ENCODE results near the gene CACNA1I. TPM values are rescaled to one million over a fixed set of nuclear protein-coding genes. Genes with fewer than 3 reads are reported as not detected.

Gene CACNA1I
- total RNA-seq, 1 donor from 2014 or later = 0.11 TPM

DNA sequence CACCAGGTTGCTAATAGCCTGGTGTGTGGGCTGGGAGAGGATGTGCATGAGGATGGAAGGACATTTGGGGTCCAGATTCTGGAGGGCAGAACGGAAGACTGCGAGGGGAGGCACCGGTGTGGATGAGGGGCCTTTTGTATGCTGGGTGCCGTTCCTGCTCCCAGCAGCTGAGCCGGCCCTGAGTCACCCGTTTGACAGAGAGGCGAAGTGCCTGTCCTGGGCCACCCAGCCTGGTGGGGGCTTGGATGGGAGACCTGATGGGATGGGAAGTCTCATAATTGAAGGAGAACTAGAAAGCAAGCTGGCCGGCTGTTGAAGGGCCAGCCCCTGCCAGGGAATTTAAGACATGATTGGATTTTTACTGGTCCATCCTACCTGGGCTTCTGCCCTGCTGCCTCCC is 10.8 kb downstream of the CACNA1I start:
- no peaks in the 10 kb centered on the region for H3K36me3 Mint-ChIP-seq (ENCODE audit: low read depth, unreplicated experiment)
- no peak overlapping the region for H3K27ac ChIP-seq (ENCODE audit: low read depth, low read length)
- H4K20me1 ChIP-seq (ENCODE audit: insufficient read depth, low read length) = no peaks in the 10 kb centered on the region
- H3K4me3 Mint-ChIP-seq (ENCODE audit: unreplicated experiment) = no peak overlapping the region
- H3K27me3 ChIP-seq (ENCODE audit: insufficient read depth, low read length) = peaks cover 15% of the 10 kb centered on the region
- H3K9me3 ChIP-seq (ENCODE audit: insufficient read depth, low read depth, low read length) = no peaks in the 10 kb centered on the region
- no peak overlapping the region for H3K4me3 ChIP-seq (ENCODE audit: insufficient read depth, low read depth, low read length)
- DNase-seq (ENCODE audit: low read depth) = no peak
- H2AFZ ChIP-seq (ENCODE audit: low read depth, low read length) = no peak overlapping the region
- no peak overlapping the region for H3K9ac ChIP-seq (ENCODE audit: low read length)
- H3K27me3 Mint-ChIP-seq (ENCODE audit: low read depth, unreplicated experiment) = peaks cover 41% of the 10 kb centered on the region
- H3K4me2 ChIP-seq (ENCODE audit: low read length) = no peak overlapping the region
- no peak overlapping the region for H3K27ac Mint-ChIP-seq (ENCODE audit: unreplicated experiment)
- H3K36me3 ChIP-seq (ENCODE audit: insufficient read depth, low read length) = no peaks in the 10 kb centered on the region
- no peak for TF ChIP-seq EZH2 (IDR thresholded peaks at IDR 0.05; ENCODE audit: insufficient read depth, low read length)
- TF ChIP-seq, protein P1, sequence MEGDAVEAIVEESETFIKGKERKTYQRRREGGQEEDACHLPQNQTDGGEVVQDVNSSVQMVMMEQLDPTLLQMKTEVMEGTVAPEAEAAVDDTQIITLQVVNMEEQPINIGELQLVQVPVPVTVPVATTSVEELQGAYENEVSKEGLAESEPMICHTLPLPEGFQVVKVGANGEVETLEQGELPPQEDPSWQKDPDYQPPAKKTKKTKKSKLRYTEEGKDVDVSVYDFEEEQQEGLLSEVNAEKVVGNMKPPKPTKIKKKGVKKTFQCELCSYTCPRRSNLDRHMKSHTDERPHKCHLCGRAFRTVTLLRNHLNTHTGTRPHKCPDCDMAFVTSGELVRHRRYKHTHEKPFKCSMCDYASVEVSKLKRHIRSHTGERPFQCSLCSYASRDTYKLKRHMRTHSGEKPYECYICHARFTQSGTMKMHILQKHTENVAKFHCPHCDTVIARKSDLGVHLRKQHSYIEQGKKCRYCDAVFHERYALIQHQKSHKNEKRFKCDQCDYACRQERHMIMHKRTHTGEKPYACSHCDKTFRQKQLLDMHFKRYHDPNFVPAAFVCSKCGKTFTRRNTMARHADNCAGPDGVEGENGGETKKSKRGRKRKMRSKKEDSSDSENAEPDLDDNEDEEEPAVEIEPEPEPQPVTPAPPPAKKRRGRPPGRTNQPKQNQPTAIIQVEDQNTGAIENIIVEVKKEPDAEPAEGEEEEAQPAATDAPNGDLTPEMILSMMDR (IDR thresholded peaks at IDR 0.05; ENCODE audit: insufficient read depth, low read depth, low read length) = no peak
- H3K9me3 Mint-ChIP-seq (ENCODE audit: unreplicated experiment) = peaks cover 9% of the 10 kb centered on the region
- no peaks in the 10 kb centered on the region for H3K79me2 ChIP-seq (ENCODE audit: insufficient read depth, low read length)
- H3K4me1 Mint-ChIP-seq (ENCODE audit: low read depth, unreplicated experiment) = no peaks in the 10 kb centered on the region
- H3K4me1 ChIP-seq (ENCODE audit: insufficient read depth, low read length) = no peaks in the 10 kb centered on the region
- FAIRE-seq = no peak

- Histone ChIP-seq H3K27ac (ENCODE audit: low read depth, low read length) (no peak overlapping the region), H3K27me3 (ENCODE audit: insufficient read depth, low read length) (peaks cover 15% of the 10 kb centered on the region), H4K20me1 (ENCODE audit: insufficient read depth, low read length) (no peaks in the 10 kb centered on the region), H3K4me2 (ENCODE audit: low read length) (no peak overlapping the region), H3K79me2 (ENCODE audit: insufficient read depth, low read length) (no peaks in the 10 kb centered on the region), H3K9me3 (ENCODE audit: insufficient read depth, low read depth, low read length) (no peaks in the 10 kb centered on the region), H3K4me1 (ENCODE audit: insufficient read depth, low read length) (no peaks in the 10 kb centered on the region), H3K36me3 (ENCODE audit: insufficient read depth, low read length) (no peaks in the 10 kb centered on the region), H3K9ac (ENCODE audit: low read length) (no peak overlapping the region), H2AFZ (ENCODE audit: low read depth, low read length) (no peak overlapping the region), H3K4me3 (ENCODE audit: insufficient read depth, low read depth, low read length) (no peak overlapping the region)
- H3K27me3 Mint-ChIP-seq (ENCODE audit: low read depth, unreplicated experiment) = peaks cover 51% of the 10 kb centered on the region
- no peaks in the 10 kb centered on the region for H3K36me3 Mint-ChIP-seq (ENCODE audit: low read depth, unreplicated experiment)
- FAIRE-seq (no peak), DNase-seq (ENCODE audit: low read depth) (no peak)
- H3K4me3 Mint-ChIP-seq (ENCODE audit: unreplicated experiment) = no peak overlapping the region
- TF ChIP-seq, protein P1 (IDR thresholded peaks at IDR 0.05; ENCODE audit: insufficient read depth, low read depth, low read length) = no peak
- TF ChIP-seq EZH2 (IDR thresholded peaks at IDR 0.05; ENCODE audit: insufficient read depth, low read length) = no peak
- H3K27ac Mint-ChIP-seq (ENCODE audit: unreplicated experiment) = no peak overlapping the region
- no peaks in the 10 kb centered on the region for H3K4me1 Mint-ChIP-seq (ENCODE audit: low read depth, unreplicated experiment)
- peaks cover 8% of the 10 kb centered on the region for H3K9me3 Mint-ChIP-seq (ENCODE audit: unreplicated experiment)
Measured at GRCh38 chr22:39583066-39583667, 12.6 kb downstream of the CACNA1I start.

GRCh38 chr22:39589875-39590274 is 19.3 kb downstream of the CACNA1I start:
- no peak overlapping the region for H3K4me2 ChIP-seq (ENCODE audit: low read length)
- no peaks in the 10 kb centered on the region for H3K9me3 ChIP-seq (ENCODE audit: insufficient read depth, low read depth, low read length)
- H3K36me3 ChIP-seq (ENCODE audit: insufficient read depth, low read length) = no peaks in the 10 kb centered on the region
- no peak for DNase-seq (ENCODE audit: low read depth)
- no peaks in the 10 kb centered on the region for H4K20me1 ChIP-seq (ENCODE audit: insufficient read depth, low read length)
- H3K27ac ChIP-seq (ENCODE audit: low read depth, low read length) = no peak overlapping the region
- no peak for FAIRE-seq
- no peaks in the 10 kb centered on the region for H3K9me3 Mint-ChIP-seq (ENCODE audit: unreplicated experiment)
- H3K4me3 ChIP-seq (ENCODE audit: insufficient read depth, low read depth, low read length) = no peak overlapping the region
- H3K36me3 Mint-ChIP-seq (ENCODE audit: low read depth, unreplicated experiment) = no peaks in the 10 kb centered on the region
- no peak overlapping the region for H3K4me3 Mint-ChIP-seq (ENCODE audit: unreplicated experiment)
- no peak overlapping the region for H2AFZ ChIP-seq (ENCODE audit: low read depth, low read length)
- H3K9ac ChIP-seq (ENCODE audit: low read length) = no peak overlapping the region
- H3K27me3 ChIP-seq (ENCODE audit: insufficient read depth, low read length) = no peaks in the 10 kb centered on the region
- H3K4me1 ChIP-seq (ENCODE audit: insufficient read depth, low read length) = peaks cover 19% of the 10 kb centered on the region
- TF ChIP-seq, protein P1 (IDR thresholded peaks at IDR 0.05; ENCODE audit: insufficient read depth, low read depth, low read length) = no peak
- TF ChIP-seq EZH2 (IDR thresholded peaks at IDR 0.05; ENCODE audit: insufficient read depth, low read length) = no peak
- H3K27ac Mint-ChIP-seq (ENCODE audit: unreplicated experiment) = no peak overlapping the region
- H3K4me1 Mint-ChIP-seq (ENCODE audit: low read depth, unreplicated experiment) = peaks cover 21% of the 10 kb centered on the region
- peaks cover 17% of the 10 kb centered on the region for H3K27me3 Mint-ChIP-seq (ENCODE audit: low read depth, unreplicated experiment)
- no peaks in the 10 kb centered on the region for H3K79me2 ChIP-seq (ENCODE audit: insufficient read depth, low read length)

Measured in astrocyte (in vitro differentiated cells and primary cell).